ENCODE data around the gene GPR146.

The GPR146 gene

GRCh38 chr7:1090686-1091643, 46.6 kb downstream of the GPR146 start:
- H3K27ac Mint-ChIP-seq: no peak overlapping the region
- no peak overlapping the region for H3K4me3 Mint-ChIP-seq
- no peaks in the 10 kb centered on the region for H3K9me3 Mint-ChIP-seq
- no peaks in the 10 kb centered on the region for H3K27me3 Mint-ChIP-seq
- no peak for DNase-seq
- no peak for ATAC-seq
- H3K4me1 Mint-ChIP-seq: peaks cover 16% of the 10 kb centered on the region
- H3K36me3 Mint-ChIP-seq (ENCODE audit: low read depth): no peaks in the 10 kb centered on the region

GRCh38 chr7:1091644-1092027, 47.3 kb downstream of the GPR146 start:
- DNase-seq (no peak), ATAC-seq (no peak)
- H3K4me1 Mint-ChIP-seq: peaks cover 12% of the 10 kb centered on the region
- H3K36me3 Mint-ChIP-seq (ENCODE audit: low read depth): no peaks in the 10 kb centered on the region
- H3K27me3 Mint-ChIP-seq: no peaks in the 10 kb centered on the region
- no peak overlapping the region for H3K4me3 Mint-ChIP-seq
- H3K27ac Mint-ChIP-seq: no peak overlapping the region
- no peaks in the 10 kb centered on the region for H3K9me3 Mint-ChIP-seq

- no peak overlapping the region for H3K27ac Mint-ChIP-seq
- no peak for ATAC-seq
- H3K27me3 Mint-ChIP-seq: no peaks in the 10 kb centered on the region
- no peaks in the 10 kb centered on the region for H3K9me3 Mint-ChIP-seq
- H3K4me3 Mint-ChIP-seq: no peak overlapping the region
- H3K36me3 Mint-ChIP-seq (ENCODE audit: low read depth): no peaks in the 10 kb centered on the region
- no peak for DNase-seq
- H3K4me1 Mint-ChIP-seq: peaks cover 6% of the 10 kb centered on the region
These were observed 47.9 kb downstream of the GPR146 start for GRCh38 chr7:1092161-1092632.

- Mint-ChIP-seq H3K27me3 (no peaks in the 10 kb centered on the region), H3K27ac (no peak overlapping the region), H3K4me1 (no peaks in the 10 kb centered on the region), H3K9me3 (no peaks in the 10 kb centered on the region), H3K4me3 (no peak overlapping the region), H3K36me3 (ENCODE audit: low read depth) (peaks cover 4% of the 10 kb centered on the region)
- DNase-seq (no peak), ATAC-seq (no peak)
These were observed 48.6 kb downstream of the GPR146 start for GRCh38 chr7:1092806-1093501.

GRCh38 chr7:1093502-1093843, 49.1 kb downstream of the GPR146 start:
- H3K27ac Mint-ChIP-seq: no peak overlapping the region
- H3K27me3 Mint-ChIP-seq: no peaks in the 10 kb centered on the region
- no peak overlapping the region for H3K4me3 Mint-ChIP-seq
- no peaks in the 10 kb centered on the region for H3K4me1 Mint-ChIP-seq
- no peaks in the 10 kb centered on the region for H3K9me3 Mint-ChIP-seq
- ATAC-seq (no peak), DNase-seq (no peak)
- H3K36me3 Mint-ChIP-seq (ENCODE audit: low read depth): peaks cover 9% of the 10 kb centered on the region

DNA sequence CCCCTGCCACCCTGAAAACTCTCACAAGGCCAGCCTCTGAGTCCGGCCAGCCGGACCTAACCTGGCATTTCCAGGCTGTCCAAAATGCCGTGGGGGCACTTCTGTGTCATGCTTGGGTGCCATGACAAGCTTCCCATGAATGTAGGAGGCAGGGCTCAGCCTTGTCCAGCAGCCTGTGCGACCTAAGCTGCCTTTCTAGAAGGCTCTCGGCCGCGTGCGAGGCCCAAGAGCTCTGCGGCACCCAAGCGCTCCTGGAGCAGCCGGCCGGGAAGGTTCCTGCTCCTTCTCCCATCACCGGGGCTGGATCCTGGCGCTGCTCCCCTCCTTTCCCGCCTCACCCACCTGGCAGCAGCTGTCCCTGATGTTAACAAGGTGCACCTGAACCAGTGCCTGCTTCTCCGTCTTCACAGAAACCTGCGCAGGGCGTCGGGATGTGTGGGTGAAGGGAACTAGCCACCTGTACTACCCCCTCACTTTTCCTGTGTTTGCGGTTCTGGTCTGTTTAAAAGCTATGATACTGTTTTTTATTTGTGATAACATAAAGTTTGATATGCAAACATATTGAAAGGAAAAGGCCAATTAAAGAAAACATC, 49.7 kb downstream of the GPR146 start:
- Mint-ChIP-seq H3K4me1 (no peaks in the 10 kb centered on the region), H3K9me3 (no peaks in the 10 kb centered on the region), H3K27ac (no peak overlapping the region), H3K4me3 (no peak overlapping the region), H3K36me3 (ENCODE audit: low read depth) (peaks cover 9% of the 10 kb centered on the region), H3K27me3 (no peaks in the 10 kb centered on the region)
- ATAC-seq (no peak), DNase-seq (no peak)

DNA sequence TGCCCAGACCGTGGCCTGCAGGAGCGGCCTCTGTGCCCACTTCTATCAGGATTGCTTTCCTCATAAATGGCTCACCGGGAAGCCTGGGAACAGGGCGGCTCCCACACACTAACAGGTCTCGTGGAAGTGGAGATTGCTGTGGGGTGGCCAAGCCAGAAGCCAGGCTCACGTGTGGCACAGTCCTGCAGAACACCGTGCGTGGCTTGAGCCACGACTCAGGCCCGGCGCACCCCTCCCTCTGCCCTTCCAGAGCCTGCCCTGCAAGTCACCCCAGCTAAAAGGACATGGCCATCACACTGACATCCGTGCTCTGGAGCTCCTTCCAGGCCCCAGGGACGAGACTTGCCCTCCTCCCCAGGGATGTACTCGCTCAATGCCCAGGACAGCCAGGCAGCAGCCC, 50.5 kb downstream of the GPR146 start:
- no peaks in the 10 kb centered on the region for H3K9me3 Mint-ChIP-seq
- peaks cover 9% of the 10 kb centered on the region for H3K36me3 Mint-ChIP-seq (ENCODE audit: low read depth)
- no peak overlapping the region for H3K27ac Mint-ChIP-seq
- no peak for ATAC-seq
- no peaks in the 10 kb centered on the region for H3K27me3 Mint-ChIP-seq
- no peak for DNase-seq
- H3K4me1 Mint-ChIP-seq: no peaks in the 10 kb centered on the region
- no peak overlapping the region for H3K4me3 Mint-ChIP-seq

- DNase-seq: no peak
- H3K27ac Mint-ChIP-seq: no peak overlapping the region
- peaks cover 9% of the 10 kb centered on the region for H3K36me3 Mint-ChIP-seq (ENCODE audit: low read depth)
These were observed 51.3 kb downstream of the GPR146 start for GRCh38 chr7:1095621-1096155.

DNA sequence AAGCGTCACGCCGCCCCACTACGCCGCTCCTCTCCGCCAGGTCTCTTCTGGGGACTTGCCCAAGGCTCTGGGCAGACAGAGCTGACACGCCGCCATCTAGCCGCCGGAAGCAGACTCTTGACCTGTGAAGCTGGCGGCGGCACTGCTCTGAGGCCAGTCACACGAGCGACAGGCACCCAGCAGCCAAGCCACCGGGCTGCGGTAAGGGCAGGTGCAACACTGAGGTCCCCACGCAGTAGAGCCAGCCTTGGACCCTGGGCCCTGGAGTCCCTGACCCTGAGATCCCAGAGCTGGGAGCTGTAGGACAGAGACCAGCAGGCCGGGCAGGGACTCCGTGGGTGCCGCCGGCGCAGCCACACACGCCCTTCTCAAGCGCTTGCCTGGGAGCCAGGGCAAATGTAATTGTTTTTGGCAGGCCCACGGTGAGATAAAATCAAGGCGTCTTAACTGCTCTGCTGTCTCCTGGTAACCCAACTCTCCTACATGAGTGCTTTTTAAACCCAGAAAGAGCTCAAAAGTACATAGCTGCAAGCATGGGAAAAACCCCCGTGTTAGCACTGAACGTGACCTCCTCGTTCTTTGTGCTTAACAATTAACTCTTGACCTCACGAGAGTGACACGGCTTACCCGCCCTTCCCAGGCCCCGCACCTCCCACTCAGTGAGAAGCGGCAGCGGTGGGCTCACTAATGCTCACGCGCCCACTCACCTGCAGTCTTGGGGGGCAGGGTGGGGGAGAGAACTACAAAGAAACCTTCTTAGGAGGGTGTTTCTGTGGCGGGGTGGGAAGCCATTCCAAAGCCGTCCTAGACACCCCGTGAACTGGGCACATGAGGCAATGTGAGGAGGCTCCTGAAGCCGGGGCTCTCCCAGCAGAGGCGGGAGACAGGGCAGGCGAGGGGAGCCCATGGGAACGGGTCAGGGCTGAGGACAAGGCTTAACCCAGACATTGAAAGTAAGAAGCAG, 52.1 kb downstream of the GPR146 start:
- Mint-ChIP-seq H3K27ac (no peak overlapping the region), H3K4me3 (no peak overlapping the region), H3K36me3 (ENCODE audit: low read depth) (peaks cover 9% of the 10 kb centered on the region), H3K9me3 (no peaks in the 10 kb centered on the region), H3K4me1 (no peaks in the 10 kb centered on the region), H3K27me3 (no peaks in the 10 kb centered on the region)
- ATAC-seq (no peak), DNase-seq (no peak)

More at GRCh38 chr7:1095621-1096155, 51.3 kb downstream of the GPR146 start:
- no peaks in the 10 kb centered on the region for H3K27me3 Mint-ChIP-seq
- no peak overlapping the region for H3K4me3 Mint-ChIP-seq
- ATAC-seq: no peak
- H3K9me3 Mint-ChIP-seq: no peaks in the 10 kb centered on the region
- H3K4me1 Mint-ChIP-seq: no peaks in the 10 kb centered on the region

DNA sequence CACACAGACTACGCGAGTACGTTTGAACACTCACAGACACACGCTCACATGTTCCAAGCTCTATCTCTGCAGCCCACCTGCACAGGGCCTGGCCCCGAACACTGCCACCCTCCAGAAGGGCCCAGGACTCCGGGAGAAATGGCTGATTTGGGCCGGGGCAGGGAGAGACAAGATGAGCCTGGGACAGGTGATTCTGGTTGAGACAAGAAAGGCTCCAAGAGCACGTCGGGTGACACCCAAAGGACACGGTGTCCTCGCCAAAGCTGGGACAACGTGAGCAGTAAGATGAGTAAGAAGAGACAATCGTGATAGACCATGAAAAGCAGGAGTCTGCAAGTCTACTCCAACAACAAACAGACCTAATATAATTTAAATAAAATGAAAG, 52.8 kb downstream of the GPR146 start:
- DNase-seq: no peak
- Mint-ChIP-seq H3K9me3 (no peaks in the 10 kb centered on the region), H3K4me3 (no peak overlapping the region), H3K4me1 (no peaks in the 10 kb centered on the region), H3K27me3 (no peaks in the 10 kb centered on the region), H3K27ac (no peak overlapping the region), H3K36me3 (ENCODE audit: low read depth) (peaks cover 9% of the 10 kb centered on the region)
- no peak for ATAC-seq

DNA sequence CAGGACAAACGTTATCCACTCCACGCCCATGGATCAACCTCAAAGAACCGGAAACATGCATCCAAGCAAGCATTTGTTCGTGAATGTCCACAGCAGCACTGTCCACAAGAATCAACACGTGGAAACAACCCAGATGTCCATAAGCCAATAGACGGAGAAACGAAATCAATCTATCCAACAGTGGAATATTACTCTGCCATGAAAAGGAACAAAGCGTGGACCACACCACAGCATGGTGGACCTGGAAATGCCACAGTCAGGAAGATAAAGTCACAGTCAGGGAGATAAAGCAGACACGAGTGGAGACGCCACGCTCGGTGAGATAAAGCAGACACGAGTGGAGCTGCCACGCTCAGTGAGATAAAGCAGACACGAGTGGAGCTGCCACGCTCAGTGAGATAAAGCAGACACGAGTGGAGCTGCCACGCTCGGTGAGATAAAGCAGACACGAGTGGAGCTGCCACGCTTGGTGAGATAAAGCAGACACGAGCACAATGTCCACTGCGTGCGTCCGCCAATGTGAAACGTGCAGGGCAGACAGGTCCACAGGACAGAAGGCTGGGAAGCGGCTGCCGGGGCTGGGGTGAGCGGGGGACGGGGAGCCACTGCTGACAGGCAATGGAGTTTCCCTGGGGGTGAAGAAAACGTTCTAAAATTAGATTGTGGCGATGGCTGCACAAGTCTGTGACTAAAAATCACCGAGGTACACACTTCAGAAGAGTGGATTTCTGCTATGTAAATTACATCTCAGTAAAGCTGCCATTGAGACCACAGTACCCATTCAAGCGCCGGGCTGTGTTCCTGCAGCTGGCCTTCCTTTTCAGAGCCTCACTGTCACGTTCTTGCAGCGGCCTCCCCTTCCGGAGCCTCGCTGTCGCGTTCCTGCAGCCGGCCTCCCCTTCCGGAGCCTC, 54.2 kb downstream of the GPR146 start:
- Mint-ChIP-seq H3K4me3 (no peak overlapping the region), H3K9me3 (no peaks in the 10 kb centered on the region), H3K4me1 (peaks cover 6% of the 10 kb centered on the region), H3K27me3 (no peaks in the 10 kb centered on the region), H3K27ac (no peak overlapping the region), H3K36me3 (ENCODE audit: low read depth) (peaks cover 9% of the 10 kb centered on the region)
- DNase-seq (no peak), ATAC-seq (no peak)

DNA sequence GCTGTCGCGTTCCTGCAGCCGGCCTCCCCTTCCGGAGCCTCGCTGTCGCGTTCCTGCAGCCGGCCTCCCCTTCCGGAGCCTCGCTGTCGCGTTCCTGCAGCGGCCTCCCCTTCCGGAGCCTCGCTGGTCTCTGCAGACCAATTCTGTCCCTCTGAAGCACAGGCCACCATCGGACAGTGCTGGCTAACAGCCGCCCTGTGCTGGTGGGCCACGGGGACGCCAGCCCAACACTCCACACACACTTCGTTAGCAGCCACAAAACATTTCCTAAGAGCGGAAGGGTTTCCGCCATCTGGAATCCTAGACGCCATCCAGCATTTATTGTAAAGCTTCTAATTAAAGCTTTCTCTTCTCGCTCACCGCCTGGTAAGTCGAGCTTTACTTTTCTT, 54.8 kb downstream of the GPR146 start:
- Mint-ChIP-seq H3K27ac (no peak overlapping the region), H3K4me3 (no peak overlapping the region), H3K27me3 (no peaks in the 10 kb centered on the region), H3K36me3 (ENCODE audit: low read depth) (peaks cover 9% of the 10 kb centered on the region), H3K9me3 (no peaks in the 10 kb centered on the region), H3K4me1 (peaks cover 8% of the 10 kb centered on the region)
- no peak for ATAC-seq
- no peak for DNase-seq

DNA sequence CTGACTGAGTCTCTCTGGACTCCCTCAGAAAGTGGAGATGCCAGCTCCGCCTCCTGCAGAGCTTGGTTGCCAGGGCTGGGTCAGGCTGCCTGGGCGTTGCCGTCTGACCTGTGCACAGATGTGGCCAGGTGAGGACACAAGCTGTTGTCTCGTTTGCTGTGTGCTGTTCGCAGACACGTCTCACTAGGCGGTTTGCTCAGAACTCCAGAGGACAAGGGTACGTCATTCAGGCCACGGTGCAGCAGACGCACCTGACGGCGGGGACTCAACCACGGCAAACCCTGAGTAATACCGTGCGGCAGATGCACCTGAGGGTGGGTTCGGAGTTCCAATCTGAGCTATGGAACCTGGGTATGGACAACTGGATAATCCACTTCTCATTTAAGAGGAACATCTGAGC, 55.3 kb downstream of the GPR146 start:
- H3K4me1 Mint-ChIP-seq: peaks cover 12% of the 10 kb centered on the region
- DNase-seq (no peak), ATAC-seq (no peak)
- H3K4me3 Mint-ChIP-seq: no peak overlapping the region
- no peaks in the 10 kb centered on the region for H3K9me3 Mint-ChIP-seq
- H3K27ac Mint-ChIP-seq: no peak overlapping the region
- peaks cover 9% of the 10 kb centered on the region for H3K36me3 Mint-ChIP-seq (ENCODE audit: low read depth)
- no peaks in the 10 kb centered on the region for H3K27me3 Mint-ChIP-seq

Measured in activated naive CD8-positive, alpha-beta T cell treated with anti-CD3 and anti-CD28 coated beads, Interleukin-2, amount 50 U/mL, for 24 hours (primary cell).